ENCODE results near the gene EMID1.

The EMID1 gene

GRCh38 chr22:29257751-29258181 lies 52.1 kb downstream of the EMID1 start:
- TF ChIP-seq SIN3A (IDR thresholded peaks at IDR 0.05; ENCODE audit: borderline replicate concordance, insufficient read depth, low read length) (no peak), POLR2AphosphoS5 (IDR thresholded peaks at IDR 0.05; ENCODE audit: low read depth, low read length) (no peak), FOXP2 (optimal IDR thresholded peaks at IDR 0.05; ENCODE audit: borderline replicate concordance, extremely low read depth, extremely low read length, insufficient read depth) (no peak), TAF1 (IDR thresholded peaks at IDR 0.05; ENCODE audit: borderline replicate concordance, insufficient read depth, low read length) (no peak)
- TF ChIP-seq, protein P1, sequence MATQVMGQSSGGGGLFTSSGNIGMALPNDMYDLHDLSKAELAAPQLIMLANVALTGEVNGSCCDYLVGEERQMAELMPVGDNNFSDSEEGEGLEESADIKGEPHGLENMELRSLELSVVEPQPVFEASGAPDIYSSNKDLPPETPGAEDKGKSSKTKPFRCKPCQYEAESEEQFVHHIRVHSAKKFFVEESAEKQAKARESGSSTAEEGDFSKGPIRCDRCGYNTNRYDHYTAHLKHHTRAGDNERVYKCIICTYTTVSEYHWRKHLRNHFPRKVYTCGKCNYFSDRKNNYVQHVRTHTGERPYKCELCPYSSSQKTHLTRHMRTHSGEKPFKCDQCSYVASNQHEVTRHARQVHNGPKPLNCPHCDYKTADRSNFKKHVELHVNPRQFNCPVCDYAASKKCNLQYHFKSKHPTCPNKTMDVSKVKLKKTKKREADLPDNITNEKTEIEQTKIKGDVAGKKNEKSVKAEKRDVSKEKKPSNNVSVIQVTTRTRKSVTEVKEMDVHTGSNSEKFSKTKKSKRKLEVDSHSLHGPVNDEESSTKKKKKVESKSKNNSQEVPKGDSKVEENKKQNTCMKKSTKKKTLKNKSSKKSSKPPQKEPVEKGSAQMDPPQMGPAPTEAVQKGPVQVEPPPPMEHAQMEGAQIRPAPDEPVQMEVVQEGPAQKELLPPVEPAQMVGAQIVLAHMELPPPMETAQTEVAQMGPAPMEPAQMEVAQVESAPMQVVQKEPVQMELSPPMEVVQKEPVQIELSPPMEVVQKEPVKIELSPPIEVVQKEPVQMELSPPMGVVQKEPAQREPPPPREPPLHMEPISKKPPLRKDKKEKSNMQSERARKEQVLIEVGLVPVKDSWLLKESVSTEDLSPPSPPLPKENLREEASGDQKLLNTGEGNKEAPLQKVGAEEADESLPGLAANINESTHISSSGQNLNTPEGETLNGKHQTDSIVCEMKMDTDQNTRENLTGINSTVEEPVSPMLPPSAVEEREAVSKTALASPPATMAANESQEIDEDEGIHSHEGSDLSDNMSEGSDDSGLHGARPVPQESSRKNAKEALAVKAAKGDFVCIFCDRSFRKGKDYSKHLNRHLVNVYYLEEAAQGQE (IDR thresholded peaks at IDR 0.05; ENCODE audit: insufficient read depth in 1 of 2, low read depth in 2 of 2, low read length in 2 of 2), result no peak

- TF ChIP-seq SIN3A (IDR thresholded peaks at IDR 0.05; ENCODE audit: borderline replicate concordance, insufficient read depth, low read length) (no peak), FOXP2 (optimal IDR thresholded peaks at IDR 0.05; ENCODE audit: borderline replicate concordance, extremely low read depth, extremely low read length, insufficient read depth) (no peak), TAF1 (IDR thresholded peaks at IDR 0.05; ENCODE audit: borderline replicate concordance, insufficient read depth, low read length) (no peak), POLR2AphosphoS5 (IDR thresholded peaks at IDR 0.05; ENCODE audit: low read depth, low read length) (no peak)
- TF ChIP-seq, protein P1 (IDR thresholded peaks at IDR 0.05; ENCODE audit: insufficient read depth in 1 of 2, low read depth in 2 of 2, low read length in 2 of 2), result no peak
These were observed 52.9 kb downstream of the EMID1 start for GRCh38 chr22:29258407-29259252.

GRCh38 chr22:29259253-29259899 lies 53.7 kb downstream of the EMID1 start:
- TF ChIP-seq TAF1 (IDR thresholded peaks at IDR 0.05; ENCODE audit: borderline replicate concordance, insufficient read depth, low read length) (no peak), SIN3A (IDR thresholded peaks at IDR 0.05; ENCODE audit: borderline replicate concordance, insufficient read depth, low read length) (no peak), POLR2AphosphoS5 (IDR thresholded peaks at IDR 0.05; ENCODE audit: low read depth, low read length) (no peak), FOXP2 (optimal IDR thresholded peaks at IDR 0.05; ENCODE audit: borderline replicate concordance, extremely low read depth, extremely low read length, insufficient read depth) (no peak)
- TF ChIP-seq, protein P1 (IDR thresholded peaks at IDR 0.05; ENCODE audit: insufficient read depth in 1 of 2, low read depth in 2 of 2, low read length in 2 of 2), result no peak

- no peak for TF ChIP-seq FOXP2 (optimal IDR thresholded peaks at IDR 0.05; ENCODE audit: borderline replicate concordance, extremely low read depth, extremely low read length, insufficient read depth)
- TF ChIP-seq, protein P1 (IDR thresholded peaks at IDR 0.05; ENCODE audit: insufficient read depth in 1 of 2, low read depth in 2 of 2, low read length in 2 of 2), result no peak
- TF ChIP-seq POLR2AphosphoS5 (IDR thresholded peaks at IDR 0.05; ENCODE audit: low read depth, low read length), result no peak
- no peak for TF ChIP-seq TAF1 (IDR thresholded peaks at IDR 0.05; ENCODE audit: borderline replicate concordance, insufficient read depth, low read length)
- no peak for TF ChIP-seq SIN3A (IDR thresholded peaks at IDR 0.05; ENCODE audit: borderline replicate concordance, insufficient read depth, low read length)
These were observed 54.4 kb downstream of the EMID1 start for GRCh38 chr22:29260031-29260560.
